Trophoblast cell (in vitro differentiated cells and primary cell): Measurements from ENCODE around the gene RHEB.

ENCODE experiments used
- DNase-seq, 2 donors: peaks; one replicate each; pipeline ENCODE4 v3.0.0-alpha.2; 2016
- H2AFZ ChIP-seq: 2 replicates; pipeline ENCODE4 v1.6.1; 2013; ENCODE audit warnings: low read length, moderate library complexity, mild to moderate bottlenecking; ENCODE audit not compliant: insufficient read depth, poor library complexity
- H2AK5ac ChIP-seq: 2 replicates; pipeline ENCODE4 v1.6.1; 2013; ENCODE audit warnings: mild to moderate bottlenecking, low read length
- H2BK120ac ChIP-seq: 2 replicates; pipeline ENCODE4 v1.6.1; 2013; ENCODE audit warnings: low read length, mild to moderate bottlenecking, moderate library complexity; ENCODE audit not compliant: insufficient read depth, poor library complexity
- H2BK12ac ChIP-seq: 2 replicates; pipeline ENCODE4 v1.6.1; 2013; ENCODE audit warnings: mild to moderate bottlenecking, low read length, moderate library complexity
- H2BK5ac ChIP-seq: 2 replicates; pipeline ENCODE4 v1.6.1; 2013; ENCODE audit warnings: low read length, low read depth, moderate library complexity, mild to moderate bottlenecking; ENCODE audit not compliant: poor library complexity
- H3K14ac ChIP-seq: 2 replicates; pipeline ENCODE4 v1.6.1; 2013; ENCODE audit warnings: mild to moderate bottlenecking, low read length
- H3K18ac ChIP-seq: 2 replicates; pipeline ENCODE4 v1.6.1; 2013; ENCODE audit warnings: mild to moderate bottlenecking, low read length
- H3K23ac ChIP-seq: 2 replicates; pipeline ENCODE4 v1.6.1; 2013; ENCODE audit warnings: low read length
- H3K27ac ChIP-seq: 2 replicates; pipeline ENCODE4 v1.5.1; 2013; ENCODE audit warnings: low read depth, mild to moderate bottlenecking, inconsistent platforms, low read length, moderate library complexity
- H3K27me3 ChIP-seq: 2 replicates; pipeline ENCODE4 v1.6.1; 2013; ENCODE audit warnings: inconsistent platforms, mild to moderate bottlenecking, low read length, moderate library complexity; ENCODE audit not compliant: insufficient read depth
- H3K36me3 ChIP-seq, 2 experiments: 1 replicate in 1 of 2; 2 replicates in 1 of 2; pipeline ENCODE4 v1.6.1; 2013; ENCODE audit warnings: low read length in 2 of 2, mild to moderate bottlenecking in 2 of 2, moderate library complexity in 1 of 2; ENCODE audit not compliant: insufficient read depth in 2 of 2, control insufficient read depth in 1 of 2
- H3K4ac ChIP-seq: 2 replicates; pipeline ENCODE4 v1.6.1; 2013; ENCODE audit warnings: low read depth, mild to moderate bottlenecking, low read length, moderate library complexity
- H3K4me1 ChIP-seq, 2 experiments: 1 replicate in 1 of 2; 2 replicates in 1 of 2; pipeline ENCODE4 v1.6.1; 2013; ENCODE audit warnings: low read length in 2 of 2, mild to moderate bottlenecking in 2 of 2, moderate library complexity in 1 of 2; ENCODE audit not compliant: insufficient read depth in 2 of 2, control insufficient read depth in 1 of 2
- H3K4me2 ChIP-seq: 2 replicates; pipeline ENCODE4 v1.6.1; 2013; ENCODE audit warnings: inconsistent platforms, mild to moderate bottlenecking, low read length, moderate library complexity
- H3K4me3 ChIP-seq: 2 replicates; pipeline ENCODE4 v1.5.1; 2013; ENCODE audit warnings: mild to moderate bottlenecking, low read depth, low read length, inconsistent platforms
- H3K79me1 ChIP-seq: one replicate; pipeline ENCODE4 v1.6.1; 2013; ENCODE audit warnings: low read length
- H3K79me2 ChIP-seq: 2 replicates; pipeline ENCODE4 v1.6.1; 2013; ENCODE audit warnings: low read length, mild to moderate bottlenecking; ENCODE audit not compliant: control insufficient read depth, insufficient read depth, poor library complexity
- H3K9ac ChIP-seq: 2 replicates; pipeline ENCODE4 v1.6.1; 2013; ENCODE audit warnings: mild to moderate bottlenecking, low read length
- H3K9me3 ChIP-seq: 2 replicates; pipeline ENCODE4 v1.6.1; 2013; ENCODE audit warnings: low read depth, mild to moderate bottlenecking, control low read depth, inconsistent platforms, low read length; ENCODE audit not compliant: insufficient read depth
- H4K12ac ChIP-seq: 2 replicates; pipeline ENCODE4 v1.6.1; 2013; ENCODE audit warnings: low read depth, mild to moderate bottlenecking, low read length, moderate library complexity
- H4K8ac ChIP-seq: 2 replicates; pipeline ENCODE4 v1.6.1; 2013; ENCODE audit warnings: low read depth, mild to moderate bottlenecking, low read length, moderate library complexity
- H4K91ac ChIP-seq: one replicate; pipeline ENCODE4 v1.6.1; 2013; ENCODE audit warnings: low read depth, mild to moderate bottlenecking, low read length, moderate library complexity
- WGBS: extraction: QIAGEN DNeasy Blood & Tissue Kit; methylation state at CpG from one replicate; pipeline ENCODE4 v1.1.7; 2013; ENCODE audit warnings: missing lambda C conversion rate; ENCODE audit not compliant: insufficient read length, insufficient coverage; ENCODE audit errors: extremely low coverage; 5-methylcytosine and 5-hydroxymethylcytosine counted together

The RHEB gene

GRCh38 chr7:151529842-151530241 is 10.1 kb upstream of the RHEB start:
- no peaks in the 10 kb centered on the region for H3K36me3 ChIP-seq
- no peak overlapping the region for H2AK5ac ChIP-seq
- no peak overlapping the region for H2BK120ac ChIP-seq
- H3K27ac ChIP-seq: no peak overlapping the region
- H3K4me3 ChIP-seq: no peak overlapping the region
- H3K27me3 ChIP-seq: no peaks in the 10 kb centered on the region
- no peak overlapping the region for H3K18ac ChIP-seq
- H3K4me2 ChIP-seq: no peak overlapping the region
- no peak for DNase-seq
- no peaks in the 10 kb centered on the region for H3K9me3 ChIP-seq
- no peak overlapping the region for H4K12ac ChIP-seq
- H3K14ac ChIP-seq: no peak overlapping the region
- no peak overlapping the region for H2BK5ac ChIP-seq
- no peak overlapping the region for H2BK12ac ChIP-seq
- H3K9ac ChIP-seq: no peak overlapping the region
- H2AFZ ChIP-seq: no peak overlapping the region
- no peak overlapping the region for H4K8ac ChIP-seq
- no peak overlapping the region for H3K23ac ChIP-seq
- no peak overlapping the region for H4K91ac ChIP-seq
- H3K79me2 ChIP-seq: no peaks in the 10 kb centered on the region
- no peaks in the 10 kb centered on the region for H3K4me1 ChIP-seq
- no peaks in the 10 kb centered on the region for H3K79me1 ChIP-seq
- H3K4ac ChIP-seq: no peak overlapping the region

GRCh38 chr7:151524845-151525244 is 5.2 kb upstream of the RHEB start:
- no peak overlapping the region for H2BK120ac ChIP-seq
- no peak overlapping the region for H3K18ac ChIP-seq
- H3K27ac ChIP-seq: no peak overlapping the region
- no peak overlapping the region for H4K91ac ChIP-seq
- H4K8ac ChIP-seq: no peak overlapping the region
- H3K79me2 ChIP-seq: no peaks in the 10 kb centered on the region
- H2AK5ac ChIP-seq: no peak overlapping the region
- H3K4me3 ChIP-seq: no peak overlapping the region
- no peak overlapping the region for H3K14ac ChIP-seq
- no peak overlapping the region for H3K9ac ChIP-seq
- WGBS: no CpG with 5 or more reads among the region's 2 CpGs
- H3K4me2 ChIP-seq: no peak overlapping the region
- no peak overlapping the region for H2BK5ac ChIP-seq
- H3K36me3 ChIP-seq: no peaks in the 10 kb centered on the region
- H3K4ac ChIP-seq: no peak overlapping the region
- H3K9me3 ChIP-seq: peaks cover 2% of the 10 kb centered on the region
- H3K27me3 ChIP-seq: no peaks in the 10 kb centered on the region
- peaks cover 3% of the 10 kb centered on the region for H3K79me1 ChIP-seq
- H3K23ac ChIP-seq: no peak overlapping the region
- H2BK12ac ChIP-seq: no peak overlapping the region
- peaks cover 0 to 4% of the 10 kb centered on the region in 2 experiments for H3K4me1 ChIP-seq
- H2AFZ ChIP-seq: no peak overlapping the region
- peak in 1 of 2 donors; percentile 17 for DNase-seq
- H4K12ac ChIP-seq: no peak overlapping the region

- Histone ChIP-seq H3K79me1 (peaks cover 4% of the 10 kb centered on the region), H3K9me3 (peaks cover 2% of the 10 kb centered on the region), H3K4me2 (no peak overlapping the region), H3K36me3 (no peaks in the 10 kb centered on the region), H3K27me3 (no peaks in the 10 kb centered on the region), H3K4ac (no peak overlapping the region), H3K9ac (no peak overlapping the region), H3K27ac (no peak overlapping the region), H2BK5ac (no peak overlapping the region), H2AFZ (no peak overlapping the region), H2BK120ac (no peak overlapping the region), H3K4me1 (peaks cover 0 to 4% of the 10 kb centered on the region in 2 experiments), H2AK5ac (no peak overlapping the region), H4K12ac (no peak overlapping the region), H4K8ac (no peak overlapping the region), H4K91ac (no peak overlapping the region), H2BK12ac (no peak overlapping the region), H3K14ac (no peak overlapping the region), H3K79me2 (peaks cover under 1% of the 10 kb centered on the region), H3K23ac (no peak overlapping the region), H3K18ac (no peak overlapping the region), H3K4me3 (no peak overlapping the region)
- no peak for DNase-seq
- WGBS: no CpG with 5 or more reads among the region's 8 CpGs
Observed at GRCh38 chr7:151524331-151524730, 4.6 kb upstream of the RHEB start.

- Histone ChIP-seq H3K79me1 (peaks cover 12% of the 10 kb centered on the region), H4K8ac (peak overlapping the region; percentile 79), H4K91ac (peak overlapping the region; percentile 8), H3K9me3 (peaks cover 2% of the 10 kb centered on the region), H2BK5ac (peak overlapping the region; percentile 19), H2BK120ac (peak overlapping the region; percentile 52), H3K27me3 (no peaks in the 10 kb centered on the region), H3K4me3 (peak overlapping the region; percentile 20), H3K9ac (no peak overlapping the region), H3K79me2 (peaks cover 23% of the 10 kb centered on the region), H3K27ac (peak overlapping the region; percentile 60), H3K18ac (no peak overlapping the region), H3K4ac (no peak overlapping the region), H2BK12ac (peak overlapping the region; percentile 79), H4K12ac (peak overlapping the region; percentile 78), H2AK5ac (peak overlapping the region; percentile 45), H3K23ac (no peak overlapping the region), H3K4me1 (peaks cover 0 to 11% of the 10 kb centered on the region in 2 experiments), H3K36me3 (no peaks in the 10 kb centered on the region), H3K14ac (peak overlapping the region; percentile 16), H3K4me2 (peak overlapping the region; percentile 62), H2AFZ (peak overlapping the region; percentile 58)
- DNase-seq: no peak
- WGBS: no CpG with 5 or more reads among the region's 55 CpGs
Observed at GRCh38 chr7:151520419-151521261, 945 bp upstream of the RHEB start.
